Mammary epithelial cell (primary cell): ENCODE measurements around the gene UBE2R2.
"Not testable (repeated sequence)": the region's sequence is repeated elsewhere in the genome, so short reads cannot be mapped to it uniquely, and the experiment has no call there.

Experiments
- EZH2 ChIP-seq: IDR thresholded peaks from 2 replicates; pipeline ENCODE4 v1.6.1; 2012; ENCODE audit warnings: low read length, inconsistent platforms, borderline replicate concordance
- TF ChIP-seq, protein P1 (sequence below), 2 donors: IDR thresholded peaks in 1 of 2; conservative IDR thresholded peaks in 1 of 2; 2 replicates each; pipeline ENCODE4 v1.5.1; 2011 to 2012; ENCODE audit warnings: inconsistent platforms in 2 of 2, low read length in 2 of 2, mild to moderate bottlenecking in 2 of 2, control low read depth in 1 of 2, low read depth in 1 of 2; ENCODE audit not compliant: insufficient read depth in 1 of 2; ENCODE audit errors: extremely low read depth in 1 of 2

DNA sequence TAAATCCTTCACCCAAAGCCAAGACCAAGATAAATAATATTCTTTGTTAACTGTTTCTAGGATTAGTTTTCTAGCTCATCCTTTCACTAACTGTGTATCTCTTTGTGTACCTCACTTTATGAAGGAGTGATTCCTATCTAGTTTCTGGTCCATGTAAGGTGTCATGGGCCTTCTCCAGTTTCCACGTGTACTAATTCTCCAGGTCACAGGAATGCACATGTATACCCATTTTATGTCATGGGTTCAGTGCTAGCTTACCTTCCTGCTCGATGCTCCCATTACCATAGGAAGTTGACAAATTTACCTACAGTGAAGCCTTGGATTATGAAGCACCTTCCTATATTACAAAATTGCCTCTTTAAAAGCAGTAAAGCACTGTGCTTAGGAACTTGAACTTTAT is 27.5 kb upstream of the UBE2R2 start:
- TF ChIP-seq, protein P1, sequence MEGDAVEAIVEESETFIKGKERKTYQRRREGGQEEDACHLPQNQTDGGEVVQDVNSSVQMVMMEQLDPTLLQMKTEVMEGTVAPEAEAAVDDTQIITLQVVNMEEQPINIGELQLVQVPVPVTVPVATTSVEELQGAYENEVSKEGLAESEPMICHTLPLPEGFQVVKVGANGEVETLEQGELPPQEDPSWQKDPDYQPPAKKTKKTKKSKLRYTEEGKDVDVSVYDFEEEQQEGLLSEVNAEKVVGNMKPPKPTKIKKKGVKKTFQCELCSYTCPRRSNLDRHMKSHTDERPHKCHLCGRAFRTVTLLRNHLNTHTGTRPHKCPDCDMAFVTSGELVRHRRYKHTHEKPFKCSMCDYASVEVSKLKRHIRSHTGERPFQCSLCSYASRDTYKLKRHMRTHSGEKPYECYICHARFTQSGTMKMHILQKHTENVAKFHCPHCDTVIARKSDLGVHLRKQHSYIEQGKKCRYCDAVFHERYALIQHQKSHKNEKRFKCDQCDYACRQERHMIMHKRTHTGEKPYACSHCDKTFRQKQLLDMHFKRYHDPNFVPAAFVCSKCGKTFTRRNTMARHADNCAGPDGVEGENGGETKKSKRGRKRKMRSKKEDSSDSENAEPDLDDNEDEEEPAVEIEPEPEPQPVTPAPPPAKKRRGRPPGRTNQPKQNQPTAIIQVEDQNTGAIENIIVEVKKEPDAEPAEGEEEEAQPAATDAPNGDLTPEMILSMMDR (conservative IDR thresholded peaks at IDR 0.05 in 1 of 2, IDR thresholded peaks at IDR 0.05 in 1 of 2; ENCODE audit: extremely low read depth in 1 of 2, insufficient read depth in 1 of 2, low read depth in 1 of 2, low read length in 2 of 2): not testable (repeated sequence)
- not testable (repeated sequence) for TF ChIP-seq EZH2
